Immature natural killer cell (primary cell): ENCODE measurements around the gene FBXO39. TPM values are rescaled to one million over a fixed set of nuclear protein-coding genes. Genes with fewer than 3 reads are reported as not detected.
A peak's percentile ranks its signal among the peaks of the same experiment; 100 is the strongest.
"Not testable (repeated sequence)": the region's sequence is repeated elsewhere in the genome, so short reads cannot be mapped to it uniquely, and the experiment has no call there.

Experiments used
- DNase-seq, 3 donors: peaks; one replicate each; pipeline ENCODE4 v3.0.0; 2022; ENCODE audit warnings: mixed read lengths in 1 of 3
- H3K27ac Mint-ChIP-seq, 6 donors: one replicate each; pipeline ENCODE4 v1.8.0; 2020; ENCODE audit warnings: mixed read lengths in 6 of 6, mild to moderate bottlenecking in 5 of 6, inconsistent platforms in 4 of 6, moderate library complexity in 3 of 6
- H3K27me3 Mint-ChIP-seq, 3 donors: one replicate each; pipeline ENCODE4 v1.8.0; 2020 to 2021; ENCODE audit warnings: low read depth in 3 of 3, mild to moderate bottlenecking in 3 of 3, mixed read lengths in 3 of 3, moderate library complexity in 3 of 3, inconsistent platforms in 1 of 3
- H3K36me3 Mint-ChIP-seq, 3 donors: one replicate each; pipeline ENCODE4 v1.8.0; 2020; ENCODE audit warnings: mixed read lengths in 3 of 3, inconsistent platforms in 2 of 3, mild to moderate bottlenecking in 2 of 3
- H3K4me1 Mint-ChIP-seq, 2 donors: one replicate each; pipeline ENCODE4 v1.8.0; 2020; ENCODE audit warnings: inconsistent platforms in 2 of 2, mild to moderate bottlenecking in 2 of 2, mixed read lengths in 2 of 2, moderate library complexity in 1 of 2
- H3K4me3 Mint-ChIP-seq, 5 donors: one replicate each; pipeline ENCODE4 v1.8.0; 2020; ENCODE audit warnings: mild to moderate bottlenecking in 5 of 5, mixed read lengths in 5 of 5, inconsistent platforms in 3 of 5, moderate library complexity in 3 of 5
- H3K9me3 Mint-ChIP-seq, 6 donors: one replicate each; pipeline ENCODE4 v1.8.0; 2020; ENCODE audit warnings: mild to moderate bottlenecking in 6 of 6, mixed read lengths in 6 of 6, inconsistent platforms in 4 of 6, moderate library complexity in 3 of 6
- polyA plus RNA-seq, 3 donors: library from polyadenylated mRNA; unstranded; fragments of 300-500 nt; fragmentation: Illumina TruSeq; gene quantifications; one replicate each; pipeline ENCODE4 v1.2.3, GENCODE V29; 2021

Gene FBXO39
- not detected for polyA plus RNA-seq

DNA sequence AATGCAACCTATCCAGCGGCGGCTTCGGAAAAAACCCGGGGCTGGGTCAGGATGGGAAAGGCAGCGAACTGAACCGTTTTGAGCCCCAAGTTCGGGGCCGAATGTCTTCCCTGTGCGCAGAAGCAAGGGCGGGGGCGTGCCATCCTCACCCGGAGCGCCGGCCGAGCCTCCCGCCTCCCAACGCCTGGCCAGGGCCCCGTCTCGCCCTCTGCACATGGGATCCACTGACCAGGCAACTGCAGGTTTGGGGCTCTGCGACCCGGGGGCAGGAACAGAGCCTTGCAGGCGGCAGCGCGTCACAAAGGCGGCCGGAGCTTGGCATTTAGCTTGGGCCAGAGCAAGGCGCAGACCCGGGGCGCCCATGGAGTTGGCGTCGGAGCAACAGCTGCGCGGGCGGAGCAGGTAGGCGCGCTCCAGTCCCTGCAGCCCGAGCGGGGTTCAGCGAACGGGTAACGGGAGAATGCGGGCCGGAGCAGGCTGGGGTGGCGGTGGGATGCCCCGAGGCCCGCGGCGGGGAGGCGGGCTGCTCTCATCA lies at the start of gene FBXO39:
TSS of gene FBXO39 (plus strand) at position 345 of the 535 bp plus-strand sequence. CDS start 3,654 bp downstream, outside the sequence.
- Mint-ChIP-seq H3K9me3 (peaks cover 15 to 38% (median 35%) of the 10 kb centered on the region in 6 donors), H3K27me3 (peaks cover 6 to 9% (median 8%) of the 10 kb centered on the region in 3 donors), H3K27ac (no peak within 1 kb of the TSS), H3K4me3 (peak within 1 kb of the TSS in 3 of 5 donors; percentile 19 to 34 (median 33)), H3K4me1 (peaks cover 3 to 15% of the 10 kb centered on the region in 2 donors), H3K36me3 (peaks cover 40 to 45% (median 42%) of the 10 kb centered on the region in 3 donors)
- no peak for DNase-seq

DNA sequence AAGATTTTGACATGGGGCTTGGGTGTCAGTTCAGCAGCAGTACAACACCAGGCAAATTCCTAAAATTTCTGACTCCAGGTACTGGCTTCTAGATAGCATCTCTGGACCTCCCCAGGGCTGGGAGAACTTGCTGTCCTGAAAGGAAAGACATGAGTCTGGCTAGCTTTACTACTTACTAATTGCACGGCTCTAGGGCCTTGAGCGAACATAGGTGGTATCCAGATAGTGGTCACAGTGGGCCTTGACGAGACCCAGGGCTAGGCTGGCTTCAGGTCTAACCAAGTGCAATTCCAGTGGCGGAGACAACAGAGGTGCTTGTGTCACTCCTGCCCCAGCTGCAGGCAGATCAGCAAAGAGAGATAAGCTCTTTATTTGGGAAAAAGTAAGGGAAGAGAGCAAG lies 46.5 kb upstream of the FBXO39 start:
- Mint-ChIP-seq H3K27ac (no peak overlapping the region), H3K27me3 (peaks cover 2 to 16% (median 2%) of the 10 kb centered on the region in 3 donors), H3K36me3 (no peaks in the 10 kb centered on the region), H3K9me3 (no peaks in the 10 kb centered on the region), H3K4me1 (no peaks in the 10 kb centered on the region), H3K4me3 (no peak overlapping the region)
- no peak for DNase-seq

GRCh38 chr17:6746665-6747064 lies 29.4 kb upstream of the FBXO39 start:
- H3K27ac Mint-ChIP-seq, DNase-seq, H3K4me3 Mint-ChIP-seq, H3K4me1 Mint-ChIP-seq, H3K9me3 Mint-ChIP-seq, H3K36me3 Mint-ChIP-seq: not testable (repeated sequence)
- peaks cover 4 to 17% (median 12%) of the 10 kb centered on the region in 3 donors for H3K27me3 Mint-ChIP-seq

DNA sequence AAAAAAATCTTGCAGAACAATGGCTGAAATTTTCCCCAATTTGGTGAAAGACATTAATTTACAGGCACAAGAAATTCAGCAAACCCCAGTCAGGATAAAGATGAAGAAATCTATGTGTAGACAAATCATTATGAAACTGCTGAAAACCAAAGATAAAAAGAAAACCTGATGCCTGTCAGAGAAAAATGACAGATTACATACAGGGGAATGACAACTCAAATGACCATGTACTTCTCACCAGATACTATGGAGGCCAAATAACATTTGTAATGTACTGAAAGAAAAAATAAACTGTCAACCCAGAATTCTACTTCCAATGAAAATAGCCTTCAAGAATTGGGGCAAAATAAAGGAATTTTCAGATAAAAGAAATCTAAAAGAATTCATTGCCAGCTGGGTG lies 27.4 kb upstream of the FBXO39 start:
- DNase-seq, result no peak
- peaks cover 5 to 17% (median 16%) of the 10 kb centered on the region in 3 donors for H3K27me3 Mint-ChIP-seq
- no peaks in the 10 kb centered on the region for H3K36me3 Mint-ChIP-seq
- peaks cover 20% of the 10 kb centered on the region in 2 donors for H3K4me1 Mint-ChIP-seq
- no peak overlapping the region for H3K27ac Mint-ChIP-seq
- no peaks in the 10 kb centered on the region for H3K9me3 Mint-ChIP-seq
- no peak overlapping the region for H3K4me3 Mint-ChIP-seq

- peaks cover 26 to 27% of the 10 kb centered on the region in 2 donors for H3K4me1 Mint-ChIP-seq
- H3K4me3 Mint-ChIP-seq, result no peak overlapping the region
- H3K27me3 Mint-ChIP-seq, result peaks cover 5 to 17% (median 13%) of the 10 kb centered on the region in 3 donors
- DNase-seq, result no peak
- H3K36me3 Mint-ChIP-seq, result no peaks in the 10 kb centered on the region
- H3K27ac Mint-ChIP-seq, result peak overlapping the region in 1 of 6 donors; percentile 55
- H3K9me3 Mint-ChIP-seq, result no peaks in the 10 kb centered on the region
These were observed 26.5 kb upstream of the FBXO39 start for GRCh38 chr17:6749519-6749918.

DNA sequence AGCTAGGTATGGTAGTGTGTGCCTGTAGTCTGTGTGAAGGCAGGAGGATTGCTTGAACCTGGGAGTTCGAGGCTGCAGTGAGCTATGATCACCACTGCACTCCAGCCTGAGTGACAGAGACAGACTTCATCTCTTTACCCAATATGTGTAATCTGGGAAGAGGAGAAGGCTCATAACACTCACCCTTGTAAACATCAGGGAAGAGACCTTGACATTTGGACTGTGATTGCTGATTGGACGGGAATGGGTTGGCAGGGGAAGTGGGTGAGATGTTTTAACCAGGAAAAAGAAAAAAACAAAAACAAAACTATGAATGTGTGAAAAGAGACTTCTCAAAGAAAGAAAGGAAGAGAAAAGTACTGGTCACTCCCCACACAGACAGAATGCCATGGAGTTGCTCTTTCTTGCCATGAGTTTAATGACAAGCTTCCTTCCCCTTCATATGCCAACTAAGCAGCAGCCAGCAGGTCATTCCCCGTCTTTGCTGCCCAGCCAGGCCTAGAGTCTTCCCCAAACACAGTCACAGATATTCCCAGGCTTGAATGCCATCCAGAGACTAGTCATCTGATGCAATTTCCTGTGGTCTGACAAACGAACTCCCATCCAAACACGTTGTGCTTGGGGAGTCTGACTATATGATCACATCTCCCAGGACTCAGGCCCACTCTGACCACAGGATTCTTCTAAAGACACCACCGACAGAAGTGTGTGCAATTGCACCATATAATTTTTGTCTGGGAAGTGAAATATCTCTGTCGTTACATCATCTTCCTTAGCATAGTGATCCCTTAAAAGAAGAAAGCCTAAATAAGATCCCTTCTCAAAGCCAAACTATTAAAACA lies 23.7 kb upstream of the FBXO39 start:
- DNase-seq, result no peak
- Mint-ChIP-seq H3K9me3 (no peaks in the 10 kb centered on the region), H3K27ac (peak overlapping the region; percentile 85 to 97 (median 93)), H3K27me3 (peaks cover 4 to 11% (median 4%) of the 10 kb centered on the region in 3 donors), H3K4me1 (peaks cover 52 to 55% of the 10 kb centered on the region in 2 donors), H3K4me3 (peak overlapping the region; percentile 38 to 72 (median 66)), H3K36me3 (peaks cover 0 to 4% (median 0%) of the 10 kb centered on the region in 3 donors)

DNA sequence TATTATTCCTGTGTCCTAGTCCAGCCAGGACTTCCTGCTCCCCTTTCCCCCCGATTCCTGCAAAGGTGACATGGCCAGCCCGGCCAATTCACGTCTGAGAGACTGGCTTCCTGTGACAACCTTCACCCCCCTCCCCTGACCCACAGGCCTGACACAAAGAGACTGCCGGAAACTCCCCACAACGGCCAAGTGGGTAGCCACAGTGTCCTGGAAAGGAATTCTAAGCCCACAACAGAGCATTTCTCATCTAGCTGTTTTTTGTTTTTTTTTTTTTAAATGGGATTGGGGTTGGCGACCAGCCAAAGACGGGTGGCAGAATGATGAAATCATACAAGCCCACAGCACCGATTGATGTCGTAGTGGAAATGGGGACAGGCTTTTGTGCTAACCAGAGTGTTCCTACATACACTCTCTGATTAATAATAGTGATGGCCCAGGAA lies 23.0 kb upstream of the FBXO39 start:
- peak overlapping the region; percentile 85 to 97 (median 93) for H3K27ac Mint-ChIP-seq
- peaks cover 59 to 61% of the 10 kb centered on the region in 2 donors for H3K4me1 Mint-ChIP-seq
- peaks cover 0 to 9% (median 5%) of the 10 kb centered on the region in 3 donors for H3K36me3 Mint-ChIP-seq
- peaks cover 2 to 9% (median 5%) of the 10 kb centered on the region in 3 donors for H3K27me3 Mint-ChIP-seq
- peak overlapping the region; percentile 38 to 72 (median 66) for H3K4me3 Mint-ChIP-seq
- H3K9me3 Mint-ChIP-seq, result no peaks in the 10 kb centered on the region
- peak; percentile 69 to 76 (median 70) for DNase-seq

DNA sequence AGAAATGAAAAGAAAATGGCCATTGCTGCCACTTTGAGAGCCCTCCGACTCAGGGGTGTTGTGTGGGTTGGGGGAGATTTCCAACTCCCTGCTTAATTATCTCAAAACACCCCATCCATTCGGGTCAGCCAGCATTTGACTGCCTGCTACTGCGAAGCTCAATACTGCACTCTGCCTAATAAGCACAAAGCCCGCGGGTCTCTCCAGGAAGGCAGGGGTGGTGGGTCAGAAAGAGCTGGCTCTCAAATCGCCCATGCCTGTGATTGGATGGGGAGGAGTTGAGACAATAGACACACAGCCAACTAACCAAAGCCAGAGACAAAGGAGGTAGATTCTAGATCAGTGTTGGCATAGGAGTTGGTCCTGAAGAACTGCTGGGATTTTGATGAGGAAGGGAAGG lies 22.5 kb upstream of the FBXO39 start:
- Mint-ChIP-seq H3K4me1 (peaks cover 64 to 66% of the 10 kb centered on the region in 2 donors), H3K36me3 (peaks cover 0 to 14% (median 11%) of the 10 kb centered on the region in 3 donors), H3K9me3 (no peaks in the 10 kb centered on the region), H3K4me3 (peak overlapping the region; percentile 38 to 72 (median 63)), H3K27me3 (peaks cover 2 to 9% (median 5%) of the 10 kb centered on the region in 3 donors), H3K27ac (peak overlapping the region; percentile 85 to 97 (median 93))
- DNase-seq, result no peak

DNA sequence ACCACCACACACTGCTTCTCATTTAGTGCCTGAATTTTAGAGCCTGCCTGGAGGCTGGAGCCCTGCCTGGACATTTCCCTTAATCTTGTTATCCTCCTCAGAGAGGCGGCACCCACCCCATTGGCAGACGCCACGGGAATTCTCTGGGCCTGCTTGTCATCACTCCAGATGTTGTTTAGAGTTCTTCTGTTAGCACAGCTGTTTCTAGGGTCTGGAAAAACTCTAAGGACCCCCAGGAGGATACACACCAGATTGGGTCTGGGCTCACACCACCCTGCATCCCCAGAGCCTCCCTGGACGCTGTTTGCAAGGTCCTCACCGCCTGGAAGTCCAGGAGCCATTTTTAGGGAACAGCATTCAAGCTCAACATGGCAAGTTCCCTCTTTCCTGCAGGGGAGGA lies 20.7 kb upstream of the FBXO39 start:
- Mint-ChIP-seq H3K4me3 (peak overlapping the region; percentile 98 to 99 (median 99)), H3K4me1 (peaks cover 65 to 70% of the 10 kb centered on the region in 2 donors), H3K27me3 (peaks cover 3 to 9% (median 5%) of the 10 kb centered on the region in 3 donors), H3K9me3 (no peaks in the 10 kb centered on the region), H3K36me3 (peaks cover under 1 to 22% (median 15%) of the 10 kb centered on the region in 3 donors), H3K27ac (peak overlapping the region; percentile 94 to 96 (median 96))
- DNase-seq, result no peak

DNA sequence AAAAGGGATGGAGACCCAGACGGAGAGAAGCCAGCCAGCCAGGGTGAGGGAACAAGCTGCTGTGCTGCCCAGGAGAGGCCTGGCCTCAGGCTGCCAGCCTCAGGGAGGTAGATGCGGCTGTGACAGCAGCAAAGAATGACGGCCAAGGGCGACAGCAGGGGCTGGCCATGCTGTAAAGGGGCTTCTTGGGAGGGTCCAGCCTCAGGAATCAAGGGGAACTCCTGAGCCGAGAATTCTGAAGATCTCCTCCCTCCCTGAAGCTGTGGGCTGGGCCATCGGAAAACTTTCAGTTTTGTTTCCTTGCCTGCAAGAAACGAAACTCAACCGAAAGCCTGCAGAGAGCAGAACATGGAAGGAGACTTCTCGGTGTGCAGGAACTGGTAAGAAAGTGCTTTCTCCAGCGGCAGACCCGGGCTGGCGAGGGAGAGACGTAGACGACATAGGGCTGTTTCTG lies 20.3 kb upstream of the FBXO39 start, which contains the start of gene XAF1:
TSS of gene XAF1 (plus strand) at position 316 of the 454 bp plus-strand sequence. CDS start at position 349, 33 bp downstream.
- H3K9me3 Mint-ChIP-seq, result no peaks in the 10 kb centered on the region
- peaks cover 65 to 70% of the 10 kb centered on the region in 2 donors for H3K4me1 Mint-ChIP-seq
- H3K4me3 Mint-ChIP-seq, result peak within 1 kb of the TSS; percentile 98 to 99 (median 99)
- peak; percentile 64 to 71 (median 67) for DNase-seq
- peaks cover 6 to 26% (median 15%) of the 10 kb centered on the region in 3 donors for H3K36me3 Mint-ChIP-seq
- peaks cover 4 to 9% (median 5%) of the 10 kb centered on the region in 3 donors for H3K27me3 Mint-ChIP-seq
- peak within 1 kb of the TSS; percentile 94 to 96 (median 96) for H3K27ac Mint-ChIP-seq

DNA sequence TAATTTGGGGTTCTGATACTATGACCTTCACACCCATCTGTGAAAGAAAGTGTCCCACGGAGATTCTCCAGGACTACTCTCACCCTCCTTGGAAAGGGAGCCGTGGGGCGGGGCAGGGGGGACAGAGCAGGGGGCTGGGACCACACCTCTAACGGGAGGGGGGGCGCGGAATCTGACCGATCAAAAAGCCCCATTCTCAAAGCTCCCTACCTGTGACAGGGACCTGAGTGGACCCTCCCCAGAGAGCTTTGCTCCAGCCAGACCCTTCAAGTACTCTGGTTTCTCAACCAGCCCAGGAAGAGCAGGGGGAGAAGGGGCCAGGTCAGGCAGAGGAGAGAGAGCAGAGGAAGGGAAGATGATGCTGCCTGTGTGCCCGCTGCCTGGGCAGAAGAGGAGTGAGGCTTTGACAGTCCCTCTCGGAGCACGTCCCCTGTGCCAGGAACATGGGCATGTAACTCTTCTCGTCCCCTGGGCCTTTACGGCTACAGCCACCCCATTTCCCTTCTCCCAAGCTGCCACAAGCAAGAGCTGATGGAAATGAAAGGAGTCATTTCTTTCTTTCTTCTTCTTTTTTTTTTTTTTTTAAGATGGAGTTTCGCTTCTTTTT lies 19.5 kb upstream of the FBXO39 start:
- Mint-ChIP-seq H3K9me3 (no peaks in the 10 kb centered on the region), H3K36me3 (peaks cover 12 to 33% (median 15%) of the 10 kb centered on the region in 3 donors), H3K4me3 (peak overlapping the region; percentile 98 to 99 (median 99)), H3K27ac (peak overlapping the region; percentile 94 to 96 (median 96)), H3K27me3 (peaks cover 4 to 9% (median 5%) of the 10 kb centered on the region in 3 donors), H3K4me1 (peaks cover 65 to 70% of the 10 kb centered on the region in 2 donors)
- DNase-seq, result no peak

DNA sequence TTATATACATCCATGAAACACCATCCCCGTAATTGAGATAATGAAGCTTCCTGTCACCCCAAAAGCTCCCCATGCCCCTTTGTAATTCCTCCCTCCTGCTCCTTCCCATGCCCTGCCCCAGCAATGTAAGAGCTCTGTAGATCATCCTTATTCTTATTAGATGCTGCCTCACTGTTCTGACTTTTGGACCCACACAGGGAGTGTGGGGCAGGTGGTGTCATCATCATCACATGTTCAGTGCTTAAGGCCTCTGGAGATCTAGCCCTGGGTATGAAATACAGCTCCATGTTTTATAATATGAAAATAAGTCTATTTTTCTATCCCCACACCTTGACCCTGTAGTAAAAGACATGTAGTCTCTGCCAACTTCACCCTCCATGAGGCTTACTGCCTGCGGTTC lies 18.3 kb upstream of the FBXO39 start:
- peaks cover 4 to 9% (median 5%) of the 10 kb centered on the region in 3 donors for H3K27me3 Mint-ChIP-seq
- H3K4me1 Mint-ChIP-seq, result peaks cover 58 to 59% of the 10 kb centered on the region in 2 donors
- peaks cover 18 to 45% (median 25%) of the 10 kb centered on the region in 3 donors for H3K36me3 Mint-ChIP-seq
- no peaks in the 10 kb centered on the region for H3K9me3 Mint-ChIP-seq
- DNase-seq, result no peak
- H3K4me3 Mint-ChIP-seq, result peak overlapping the region; percentile 59 to 82 (median 66)
- peak overlapping the region; percentile 23 to 94 (median 80) for H3K27ac Mint-ChIP-seq

DNA sequence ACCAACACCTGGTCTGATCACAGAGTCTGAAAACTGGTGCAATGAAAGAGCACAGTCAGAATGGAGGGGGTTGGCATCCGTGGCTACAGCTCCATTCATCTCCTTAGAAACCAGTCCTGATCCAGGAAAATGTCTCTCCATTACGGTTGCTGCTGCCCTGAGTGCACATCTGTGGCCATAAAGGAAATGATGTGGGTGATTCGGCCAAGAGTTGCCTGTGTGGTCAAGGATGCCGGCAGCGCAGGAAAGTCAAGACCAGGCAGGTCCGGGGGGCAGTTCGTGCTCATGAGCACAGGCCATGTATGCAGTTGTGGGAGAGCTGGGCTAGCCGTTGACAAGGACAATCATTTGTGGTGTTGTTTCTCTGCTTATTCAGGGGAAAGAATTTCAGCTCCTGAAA lies 14.2 kb upstream of the FBXO39 start:
- Mint-ChIP-seq H3K4me1 (peaks cover 20 to 26% of the 10 kb centered on the region in 2 donors), H3K9me3 (peaks cover 0 to 11% (median 0%) of the 10 kb centered on the region in 6 donors), H3K27me3 (peaks cover 0 to 4% (median 2%) of the 10 kb centered on the region in 3 donors), H3K4me3 (no peak overlapping the region), H3K27ac (peak overlapping the region in 2 of 6 donors; percentile 22 to 55), H3K36me3 (peaks cover 50 to 81% (median 60%) of the 10 kb centered on the region in 3 donors)
- DNase-seq, result no peak
